HG02870 (cell line): ENCODE data around the gene MAFG.

Experiments used
- ATAC-seq: cut with Tn5 transposase; IDR thresholded peaks from one replicate; pipeline ENCODE4 v1.9.1; 2021; ENCODE audit warnings: mild to moderate bottlenecking, moderate library complexity; ENCODE audit not compliant: unreplicated experiment

MAFG gene

DNA sequence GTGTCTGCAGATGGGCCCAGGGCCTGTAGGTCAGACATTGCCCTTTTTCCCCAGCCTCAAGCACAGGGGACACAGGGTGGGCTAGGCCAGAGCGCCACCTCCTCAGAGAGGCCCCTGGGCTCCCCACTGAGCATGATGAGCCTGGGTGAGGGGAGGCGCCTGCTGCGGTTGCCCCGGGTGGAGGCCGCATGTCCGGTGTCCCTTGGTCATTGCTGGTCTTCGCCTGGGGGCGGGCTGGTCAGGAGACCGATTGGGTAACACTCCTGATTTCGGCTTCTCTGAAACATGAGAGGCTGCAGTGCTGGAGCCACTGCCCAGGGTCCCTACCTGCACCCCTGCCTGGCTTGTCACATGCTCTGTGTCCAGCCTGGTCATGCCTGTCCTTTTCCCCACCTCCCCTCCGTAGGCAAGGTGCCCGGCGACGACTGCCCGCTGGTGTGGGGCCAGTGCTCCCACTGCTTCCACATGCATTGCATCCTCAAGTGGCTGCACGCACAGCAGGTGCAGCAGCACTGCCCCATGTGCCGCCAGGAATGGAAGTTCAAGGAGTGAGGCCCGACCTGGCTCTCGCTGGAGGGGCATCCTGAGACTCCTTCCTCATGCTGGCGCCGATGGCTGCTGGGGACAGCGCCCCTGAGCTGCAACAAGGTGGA, 27.9 kb downstream of the MAFG start:
- ATAC-seq = no peak

DNA sequence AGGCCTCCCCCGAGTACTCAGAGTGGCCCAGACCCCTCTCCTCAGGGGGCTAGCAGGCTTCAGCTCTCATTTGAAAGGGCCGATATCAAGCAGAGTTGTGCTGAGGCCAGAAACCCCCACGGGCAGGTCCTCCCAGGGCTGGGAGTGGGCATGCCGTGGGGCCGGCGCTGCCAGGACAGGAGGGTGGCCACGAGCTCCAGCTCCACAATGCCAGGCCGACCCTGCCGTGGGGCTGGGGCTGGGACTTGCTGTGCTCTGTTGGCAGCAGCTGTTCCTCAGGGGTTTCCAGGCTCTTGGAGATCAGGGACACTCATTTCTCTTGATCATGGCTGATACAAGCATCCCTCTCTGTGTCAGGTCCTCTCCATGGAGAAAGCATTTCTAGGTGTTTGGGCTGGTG, 28.6 kb downstream of the MAFG start:
- ATAC-seq = no peak

DNA sequence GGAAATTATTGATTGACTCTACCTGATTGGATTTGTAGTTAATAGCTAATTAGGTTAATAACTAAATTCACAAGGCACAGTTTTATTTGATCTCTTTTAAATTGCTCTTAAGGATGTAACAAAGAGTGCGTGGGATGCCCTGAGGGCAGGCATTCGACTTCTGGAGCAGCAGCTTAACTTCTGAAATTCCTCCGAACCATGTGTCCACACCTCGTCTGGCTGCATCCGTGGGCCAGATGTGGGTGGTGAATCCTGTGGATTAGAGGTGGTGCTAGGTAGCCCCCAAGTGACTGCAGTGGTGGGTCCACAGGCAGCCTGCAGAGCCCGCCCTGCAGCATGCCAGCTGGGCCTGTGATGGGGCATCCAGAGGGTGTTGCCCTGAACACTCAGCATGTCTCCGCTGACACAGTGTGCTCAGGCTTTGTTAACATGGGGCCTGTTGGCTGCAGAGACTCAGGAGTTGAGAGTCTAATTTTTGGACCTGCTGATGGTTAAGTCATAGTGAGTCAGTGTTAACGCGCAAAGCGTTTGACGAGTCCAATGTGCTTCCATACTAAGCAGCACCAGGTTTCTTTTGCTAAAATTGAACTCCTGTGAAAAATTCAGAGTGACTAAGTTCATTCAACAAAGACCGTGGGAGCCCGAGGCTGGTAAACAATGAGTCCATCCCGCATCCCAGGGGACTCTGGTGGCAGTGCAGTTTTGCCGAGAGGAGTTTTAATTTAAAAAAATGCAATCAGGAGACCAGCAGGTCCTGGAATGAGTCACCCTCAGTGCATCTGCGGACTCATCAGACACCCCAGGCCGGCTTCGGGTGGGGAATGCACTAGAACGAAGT, 29.3 kb downstream of the MAFG start:
- ATAC-seq = no peak

DNA sequence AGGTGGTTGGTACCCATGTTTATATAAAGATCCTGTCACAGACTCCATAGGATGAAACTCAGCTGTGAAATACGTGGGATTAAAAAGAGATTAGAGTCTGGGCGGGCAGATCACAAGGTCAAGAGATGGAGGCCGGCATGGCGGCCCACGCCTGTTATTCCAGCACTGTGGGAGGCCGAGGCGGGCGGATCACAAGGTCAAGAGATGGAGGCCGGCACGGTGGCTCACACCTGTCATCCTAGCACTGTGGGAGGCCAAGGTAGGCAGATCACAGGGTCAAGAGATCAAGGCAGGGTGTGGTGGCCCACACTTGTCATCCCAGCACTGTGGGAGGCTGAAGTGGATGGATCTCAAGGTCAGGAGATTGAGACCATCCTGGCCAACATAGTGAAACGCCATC, 32.1 kb downstream of the MAFG start:
- ATAC-seq = no peak

DNA sequence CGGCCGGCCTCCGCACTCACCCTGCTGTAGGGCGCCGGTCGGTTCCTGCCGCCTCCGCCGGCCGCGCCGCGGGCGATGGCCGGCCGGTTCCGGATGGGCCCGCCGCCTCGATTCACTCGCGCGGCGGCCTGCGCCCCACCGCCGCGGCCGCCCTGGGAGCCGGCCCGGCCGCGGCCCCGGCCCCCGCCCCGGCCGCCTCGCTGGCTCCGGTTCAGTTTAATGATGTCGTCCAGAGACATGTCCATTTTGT, 36.3 kb downstream of the MAFG start:
- ATAC-seq = no peak

DNA sequence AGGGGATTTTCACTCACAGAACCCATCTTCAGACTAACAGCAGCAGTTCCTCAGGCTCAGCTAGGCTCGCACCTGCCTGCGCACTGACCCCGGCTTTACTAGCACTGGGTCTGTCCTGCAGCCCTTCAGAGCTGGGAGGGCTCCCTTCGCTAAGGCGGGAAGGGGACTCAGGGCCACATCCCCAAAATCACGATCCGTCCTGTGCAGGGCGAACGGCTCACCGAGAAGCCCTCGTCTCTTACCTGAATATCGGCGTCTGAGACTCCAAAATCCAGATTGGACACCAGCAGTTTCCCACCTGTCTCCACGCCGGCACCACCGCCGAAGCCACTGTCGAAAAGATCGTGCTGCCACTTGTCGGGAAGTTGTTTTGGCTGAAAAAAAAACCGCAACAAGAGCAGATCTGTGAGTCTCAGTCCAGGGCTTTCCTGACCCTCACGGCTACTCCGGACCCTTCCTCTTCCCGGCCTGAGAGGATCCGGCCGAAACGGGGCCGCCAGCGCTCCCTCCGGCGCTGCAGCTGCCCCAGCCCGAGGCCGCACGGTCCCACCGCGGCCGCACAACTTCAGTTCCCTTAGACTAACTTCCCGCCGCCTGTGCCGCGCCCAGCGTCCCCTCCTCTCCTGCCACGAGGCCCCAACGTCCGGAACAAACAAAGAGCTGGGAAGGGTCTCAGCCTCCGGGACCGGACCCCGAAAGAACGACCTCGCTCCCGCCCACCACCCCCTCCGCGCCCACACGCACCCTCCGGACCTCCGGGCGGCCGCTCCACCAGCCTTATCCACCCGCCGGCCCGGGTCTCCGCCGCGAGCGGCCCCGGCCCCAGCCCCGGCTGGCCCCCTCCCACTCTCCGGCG, 36.9 kb downstream of the MAFG start:
- no peak for ATAC-seq

DNA sequence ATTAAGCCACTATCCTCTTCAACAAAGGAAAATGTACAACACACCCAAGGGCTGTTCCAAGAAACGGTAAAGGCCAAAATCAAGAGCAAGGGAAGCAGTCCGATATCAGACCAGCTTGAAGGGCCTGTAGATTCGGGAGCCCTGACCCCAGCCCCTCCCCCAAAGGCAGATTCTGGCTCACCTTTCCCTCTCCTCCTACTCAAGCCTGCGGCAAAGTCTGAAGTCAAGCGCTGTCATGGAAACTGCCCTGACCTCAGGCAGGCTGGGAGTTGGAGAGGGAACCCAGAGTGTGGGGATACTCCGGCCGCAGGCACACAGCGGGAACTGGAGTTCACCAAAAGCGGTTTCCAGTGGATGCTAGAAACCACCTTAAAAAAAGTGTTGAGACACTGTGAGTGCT, 37.9 kb downstream of the MAFG start:
- ATAC-seq = no peak

DNA sequence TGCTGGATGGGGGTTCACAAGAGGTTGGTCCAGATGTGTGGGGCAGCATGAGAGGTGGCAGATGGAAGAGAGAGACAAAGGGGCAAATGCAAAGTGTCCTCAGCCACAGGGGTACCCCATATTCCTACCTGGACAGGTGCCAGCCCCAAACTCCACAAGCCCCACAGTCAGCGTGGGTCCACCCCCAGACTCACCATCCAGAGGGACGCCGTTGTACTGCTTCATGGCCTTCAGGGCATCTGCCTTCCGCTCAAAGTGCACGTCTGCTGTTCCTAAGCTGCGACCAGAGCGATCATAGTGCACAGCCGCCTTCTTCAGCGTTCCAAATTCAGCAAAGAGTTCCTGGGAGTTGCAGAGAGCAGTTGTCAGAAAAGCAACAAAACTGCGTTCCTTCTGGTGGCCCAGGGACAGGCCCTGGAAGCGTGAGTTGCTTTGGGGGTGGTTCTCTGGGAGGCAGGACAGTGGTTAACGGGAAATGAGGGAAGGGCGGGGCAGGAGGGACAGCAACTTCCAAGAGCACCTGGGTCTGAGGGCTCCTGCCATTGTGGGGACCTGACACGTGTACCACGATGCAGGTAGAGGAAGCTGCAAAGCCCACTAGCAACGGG, 38.4 kb downstream of the MAFG start:
- no peak for ATAC-seq

DNA sequence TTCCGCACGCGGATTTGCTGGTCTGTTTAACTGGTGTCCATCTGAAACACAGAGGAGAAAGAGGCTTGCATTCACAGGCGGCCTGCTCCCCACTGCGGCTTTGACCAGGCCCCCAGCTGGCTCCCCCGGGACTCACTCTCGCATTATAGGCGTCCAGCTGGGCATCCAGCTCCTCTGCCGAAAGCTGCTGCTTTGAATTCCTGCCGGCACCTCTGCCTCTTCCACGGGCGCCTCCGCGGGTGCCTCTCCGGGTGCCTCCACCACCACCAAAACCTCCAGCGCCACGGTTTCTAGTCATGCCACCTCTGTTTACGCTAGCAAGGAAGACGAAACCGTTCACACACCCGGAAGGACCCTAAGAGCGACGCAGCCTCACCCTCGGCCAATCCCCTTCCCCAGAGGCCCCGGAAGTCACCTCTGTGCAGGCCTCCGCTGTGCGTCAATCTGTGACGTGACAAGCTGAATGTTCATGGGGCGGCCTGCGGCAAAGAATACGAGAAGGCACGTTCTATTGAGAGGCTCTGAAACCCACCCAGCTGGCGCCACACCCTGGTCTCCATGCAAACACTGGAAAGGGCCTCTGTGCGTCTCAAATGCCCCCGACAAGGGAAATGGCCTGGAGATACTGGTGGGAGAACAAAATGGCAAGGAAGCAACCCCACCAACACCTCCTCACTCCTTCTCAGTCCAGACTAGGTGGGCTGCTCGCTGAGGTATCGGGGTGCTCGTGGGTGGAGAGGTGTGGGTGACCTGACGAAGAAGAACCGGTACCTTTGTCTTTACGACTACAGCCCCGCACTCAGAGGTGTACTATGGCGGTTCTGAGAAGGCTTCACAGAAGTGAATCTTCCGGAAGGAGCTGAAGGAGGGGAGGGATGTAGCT, 39.2 kb downstream of the MAFG start:
- no peak for ATAC-seq

DNA sequence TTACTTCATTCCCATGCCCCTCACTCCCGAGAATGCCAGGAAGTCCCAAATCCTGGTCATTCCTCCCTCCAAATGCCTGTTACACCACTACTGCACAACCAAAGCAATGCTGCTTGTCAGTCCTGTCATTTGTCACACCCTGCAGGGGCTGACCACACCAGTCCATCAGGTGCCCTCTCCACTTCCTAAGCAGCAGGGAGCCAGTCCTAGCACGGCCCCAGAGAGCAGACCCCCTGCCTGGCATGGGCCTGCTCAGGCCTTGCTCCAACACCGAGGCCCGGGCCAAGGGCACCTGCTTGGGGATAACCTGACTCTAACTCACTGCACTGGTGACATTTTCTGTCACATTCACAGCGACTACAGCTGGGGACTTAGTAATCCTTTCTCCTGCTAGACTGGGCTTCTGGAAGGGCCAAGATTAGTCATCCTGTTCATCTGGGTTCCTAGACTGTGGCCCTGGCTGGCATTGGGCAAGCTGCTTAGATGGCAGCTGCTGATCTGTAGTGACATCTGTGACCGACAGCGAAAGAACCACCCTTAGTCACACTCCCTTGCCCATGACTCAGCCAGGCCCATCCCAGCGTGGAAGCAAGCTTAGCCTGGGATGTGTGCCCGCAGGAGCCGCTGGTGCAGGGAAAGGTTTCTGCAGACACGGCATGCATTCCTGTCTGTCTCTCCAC, 41.5 kb downstream of the MAFG start:
- no peak for ATAC-seq

DNA sequence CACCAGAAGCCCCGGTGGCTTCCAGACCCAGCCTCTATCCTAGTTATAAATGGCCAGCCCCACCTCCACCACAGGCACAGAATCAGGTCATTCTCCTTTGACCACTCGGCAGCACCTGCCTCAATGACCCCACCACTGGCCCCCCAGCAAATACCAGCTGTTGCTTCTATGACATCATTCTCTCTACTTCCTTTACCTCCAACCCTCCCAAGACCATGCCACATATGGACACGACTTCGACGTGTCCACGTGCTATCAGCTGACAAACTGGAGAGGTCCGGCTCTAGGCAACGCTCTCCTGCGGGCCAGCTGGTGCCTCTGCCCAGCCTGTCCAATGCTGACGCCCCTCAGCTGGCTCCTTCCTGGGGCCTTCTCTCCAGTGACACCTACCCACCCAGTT, 42.1 kb downstream of the MAFG start:
- ATAC-seq = no peak

DNA sequence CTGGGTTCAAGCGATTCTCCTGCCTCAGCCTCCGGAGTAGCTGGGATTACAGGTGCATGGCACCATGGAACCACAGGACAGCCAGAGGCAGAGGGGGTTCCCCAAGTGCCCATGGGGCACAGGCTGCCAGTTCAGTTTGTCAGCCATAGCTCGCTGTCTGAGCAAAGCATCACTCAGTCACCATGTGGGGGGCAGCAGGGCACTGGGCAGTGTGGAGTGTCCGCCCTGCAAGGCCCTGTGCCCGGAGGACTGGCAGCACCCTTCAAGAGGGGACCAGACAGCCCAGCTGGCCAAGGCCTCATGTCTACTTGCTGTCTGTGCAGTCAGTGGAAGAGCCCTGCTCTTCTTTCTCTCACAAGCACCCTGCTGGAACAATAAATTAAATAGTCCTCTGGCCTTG, 42.6 kb downstream of the MAFG start:
- no peak for ATAC-seq

DNA sequence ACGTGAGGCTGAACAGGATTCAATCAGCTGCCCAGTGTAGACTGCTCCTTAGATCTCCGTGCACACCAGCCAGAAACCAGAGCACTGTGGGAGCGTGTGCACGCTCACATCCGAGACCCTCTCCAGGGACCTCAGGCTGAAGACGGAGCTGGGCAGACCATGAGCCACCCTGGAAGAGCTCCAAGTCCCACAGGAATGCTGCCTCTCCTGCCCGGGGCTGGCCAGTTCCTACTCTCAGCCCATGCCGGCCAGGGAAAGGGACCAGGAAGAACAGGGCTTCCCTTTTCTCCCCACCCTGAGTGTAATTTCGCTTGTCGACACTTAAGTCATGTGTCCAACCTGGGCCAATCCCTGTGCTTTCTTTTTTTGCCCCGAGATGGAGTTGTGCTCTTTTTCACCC, 43.0 kb downstream of the MAFG start:
- ATAC-seq = no peak

DNA sequence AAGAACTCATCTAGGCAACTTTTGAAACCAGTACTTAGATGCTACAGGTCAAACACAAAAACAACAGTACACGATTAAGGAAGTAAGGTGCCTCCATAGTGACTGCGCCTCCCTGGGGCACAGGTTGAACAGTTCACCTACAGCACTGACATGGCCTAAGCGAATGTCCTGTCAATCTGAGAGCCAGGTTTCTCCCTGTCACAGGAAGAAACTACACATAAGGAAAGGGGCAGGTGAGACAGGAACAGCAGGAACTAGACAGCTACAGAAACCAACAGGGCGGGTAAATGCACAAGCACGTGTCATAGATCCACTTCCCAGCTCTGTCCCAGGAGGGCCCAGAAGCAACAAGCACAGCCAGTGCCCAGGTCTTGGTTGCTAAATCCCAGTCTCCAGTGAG, 48.4 kb downstream of the MAFG start:
- ATAC-seq = no peak

DNA sequence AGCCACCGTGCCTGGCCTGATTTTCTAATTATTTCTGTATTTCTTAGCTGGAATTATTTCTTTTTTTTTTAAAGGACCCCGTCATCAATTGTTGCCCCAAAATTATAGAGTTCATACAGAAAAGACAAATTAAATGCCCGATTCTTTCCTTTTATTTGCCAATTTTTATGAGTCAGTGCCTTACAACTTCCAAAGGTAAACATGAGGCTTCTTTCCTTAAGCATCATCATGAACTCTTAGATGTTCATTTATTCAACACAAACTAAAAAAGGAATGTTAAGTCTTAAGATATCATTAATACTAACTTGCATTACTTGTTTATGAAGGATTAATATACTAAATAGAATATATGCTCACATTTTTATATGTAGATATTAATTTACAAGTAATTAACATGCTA, 49.2 kb downstream of the MAFG start:
- no peak for ATAC-seq

DNA sequence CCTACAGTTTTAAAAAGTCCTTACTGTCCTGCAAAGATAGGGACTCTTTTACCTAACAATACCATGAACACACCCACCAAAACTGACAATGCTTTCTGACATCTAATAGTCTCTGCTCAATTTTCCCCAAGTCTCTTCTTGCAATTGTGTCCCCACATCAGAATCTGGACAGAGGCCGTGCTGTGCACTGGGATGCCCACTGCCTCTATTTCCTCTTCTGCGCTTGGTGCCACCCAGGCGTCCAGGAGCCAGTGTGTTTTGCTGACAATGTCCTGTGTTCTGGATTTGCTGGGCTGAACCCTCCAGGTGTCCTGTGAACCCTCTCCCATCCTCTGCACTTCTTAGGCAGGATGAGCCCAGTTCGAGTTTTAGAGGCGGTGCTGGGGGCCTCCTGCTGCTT, 50.0 kb downstream of the MAFG start:
- no peak for ATAC-seq

DNA sequence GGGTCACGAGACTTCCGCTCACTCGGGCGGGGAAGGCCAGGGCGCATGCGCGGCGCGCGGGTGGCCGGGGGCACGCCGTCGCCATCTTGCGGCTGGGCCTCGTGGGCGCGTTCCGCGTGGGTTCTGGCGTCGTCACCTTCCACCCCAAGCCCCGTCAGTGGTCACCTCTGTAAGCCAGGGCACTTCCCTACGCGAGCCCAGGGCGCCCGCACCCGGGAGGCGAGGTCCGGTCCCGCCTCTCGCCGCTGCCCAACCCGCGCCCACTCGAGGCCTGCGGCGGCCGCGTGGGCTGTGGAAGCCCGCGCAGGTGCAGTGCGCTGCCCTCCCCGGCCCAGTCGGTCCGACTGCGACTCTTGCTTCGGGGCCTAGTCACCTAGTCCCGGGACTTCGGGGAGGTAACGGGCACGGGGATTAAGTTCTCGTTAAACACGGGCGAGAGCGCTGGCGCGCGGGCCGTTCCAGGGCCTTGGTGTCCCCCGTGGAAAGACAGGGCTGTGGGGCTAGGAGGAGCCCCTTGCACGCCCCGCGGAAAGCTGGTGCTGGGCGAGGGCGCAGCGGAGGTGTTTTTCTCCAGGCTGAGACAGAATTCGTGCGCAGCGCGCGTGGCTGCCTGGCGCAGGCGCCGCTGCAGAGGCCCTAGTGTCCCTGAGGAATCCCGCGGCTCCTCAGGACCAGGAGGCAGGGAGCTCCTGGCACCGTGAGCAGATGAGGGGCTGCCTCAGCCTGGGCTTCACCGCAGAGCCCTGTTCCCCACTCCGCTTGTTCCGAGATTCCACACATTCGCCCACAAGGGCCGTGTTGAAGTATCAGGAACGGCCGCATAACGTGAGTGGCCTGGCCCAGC, 55.9 kb downstream of the MAFG start:
- ATAC-seq = peak; percentile 43

DNA sequence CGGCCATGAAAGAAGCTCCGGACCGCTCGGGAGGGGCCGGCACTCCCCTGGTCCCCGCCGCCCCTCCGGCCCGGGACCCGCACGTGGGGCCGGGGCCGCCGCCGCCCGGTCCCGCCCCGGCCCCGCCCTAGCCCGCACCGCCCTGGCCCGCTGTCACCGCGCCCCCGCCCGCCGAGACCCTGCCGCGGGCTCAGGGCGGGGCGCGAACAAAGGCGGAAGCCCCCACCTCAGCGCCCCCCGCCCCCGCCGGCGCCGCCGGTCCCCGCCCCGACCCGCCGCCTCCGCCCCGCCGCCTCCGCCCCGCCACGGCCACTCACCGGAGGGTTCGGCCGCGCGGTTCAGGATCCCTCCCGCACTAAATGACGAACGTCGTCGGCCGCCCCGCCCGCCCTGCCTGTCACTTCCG, 56.6 kb downstream of the MAFG start, which contains the start of gene ARHGDIA:
Gene ARHGDIA, minus strand, starts transcription at position 357 of the 406 bp plus-strand sequence. CDS start 1,407 bp downstream, outside the sequence.
- peak; percentile 13 for ATAC-seq
